A673 (cell line): ENCODE results near the gene HEYL. TPM values are rescaled to one million over a fixed set of nuclear protein-coding genes. Genes with fewer than 3 reads are reported as not detected.
"Not testable (repeated sequence)": the region's sequence is repeated elsewhere in the genome, so short reads cannot be mapped to it uniquely, and the experiment has no call there.

ENCODE experiments used
- BruUV-seq: library from RNA; stranded (reverse); fragments of 400-500 nt; replicated peaks from 2 replicates; lab custom pipeline; 2021; lab: Mats Ljungman, UMichigan
- CTCF ChIA-PET: fragments of 300-600 bp; sonication (Branson Sonifier 250); formaldehyde crosslinking; loops from one replicate; lab custom pipeline; 2022; ENCODE audit warnings: antibody characterized with exemption; lab: Charles Lee
- POLR2A ChIA-PET: fragments of 300-600 bp; sonication (Branson Sonifier 250); formaldehyde crosslinking; loops from one replicate; lab custom pipeline; 2022; ENCODE audit warnings: antibody characterized with exemption; ENCODE audit not compliant: low non-redundant PET; lab: Charles Lee
- DNase-seq: peaks from one replicate; pipeline ENCODE4 v3.0.0-alpha.2; 2015; ENCODE audit warnings: low spot score
- H3K27ac ChIP-seq: fragments of 200-600 bp; sonication (generic); 2 replicates; pipeline ENCODE4 v1.5.1; 2016; ENCODE audit warnings: mixed run types, low read depth, mild to moderate bottlenecking, mixed read lengths, antibody characterized with exemption, low read length; ENCODE audit not compliant: poor library complexity, severe bottlenecking
- H3K27me3 ChIP-seq: fragments of 200-600 bp; sonication (generic); replicated peaks from 2 replicates; pipeline ENCODE4 v1.6.1; 2017; ENCODE audit warnings: mixed run types, low read depth, mild to moderate bottlenecking, mixed read lengths, antibody characterized with exemption, low read length; ENCODE audit not compliant: insufficient read depth, poor library complexity
- H3K36me3 ChIP-seq: fragments of 200-600 bp; sonication (generic); 2 replicates; pipeline ENCODE4 v1.6.1; 2016; ENCODE audit warnings: mixed run types, mild to moderate bottlenecking, mixed read lengths, antibody characterized with exemption, low read length; ENCODE audit not compliant: insufficient read depth, poor library complexity, severe bottlenecking
- H3K4me1 ChIP-seq: fragments of 200-600 bp; sonication (generic); 2 replicates; pipeline ENCODE4 v1.6.1; 2017; ENCODE audit warnings: mixed run types, mild to moderate bottlenecking, mixed read lengths, antibody characterized with exemption, low read length; ENCODE audit not compliant: insufficient read depth, poor library complexity, severe bottlenecking
- H3K4me3 ChIP-seq: fragments of 200-600 bp; sonication (generic); 2 replicates; pipeline ENCODE4 v1.5.1; 2016; ENCODE audit warnings: low read depth, mixed run types, mild to moderate bottlenecking, mixed read lengths, low read length; ENCODE audit not compliant: poor library complexity, severe bottlenecking
- H3K9me3 ChIP-seq: fragments of 200-600 bp; sonication (generic); 2 replicates; pipeline ENCODE4 v1.6.1; 2016; ENCODE audit warnings: mixed run types, low read depth, mild to moderate bottlenecking, mixed read lengths, antibody characterized with exemption, low read length; ENCODE audit not compliant: poor library complexity, severe bottlenecking
- CTCF ChIP-seq: fragments of 300-800, 200-600 bp; sonication (generic); conservative IDR thresholded peaks from 2 replicates; pipeline ENCODE4 v1.5.1; 2017; ENCODE audit warnings: low read depth, mild to moderate bottlenecking, antibody characterized with exemption, low read length, moderate library complexity, mixed read lengths
- EZH2 ChIP-seq: fragments of 200-600 bp; sonication (generic); IDR thresholded peaks from 2 replicates; pipeline ENCODE4 v1.6.1; 2017; ENCODE audit warnings: borderline replicate concordance, low read depth, mild to moderate bottlenecking, mixed read lengths, antibody characterized with exemption, low read length; ENCODE audit not compliant: poor library complexity, severe bottlenecking
- intact Hi-C: fragments of 100-400 bp; cut with micrococcal nuclease; formaldehyde crosslinking; loops from one replicate; pipeline ENCODE4 v1.10.0; 2022; ENCODE audit not compliant: unreplicated experiment
- total RNA-seq: library from RNA; stranded (reverse); gene quantifications from 2 replicates; pipeline ENCODE4 v1.2.3, GENCODE V29; 2021

HEYL gene
- total RNA-seq, 1 experiment from 2014 or later, result 0.77 TPM

- intact Hi-C loops, result loop anchor here (2.0 to 10.0 kb wide), 2 partner anchors 111 to 185 kb away; no protein-coding TSS in a partner anchor
- Histone ChIP-seq H3K27me3 (no peaks in the 10 kb centered on the region), H3K4me1 (no peaks in the 10 kb centered on the region), H3K9me3 (no peaks in the 10 kb centered on the region), H3K36me3 (no peaks in the 10 kb centered on the region), H3K27ac (no peak overlapping the region), H3K4me3 (no peak overlapping the region)
- DNase-seq, result peak; percentile 69
- POLR2A ChIA-PET, result no interaction called here
- BruUV-seq, result no TSS peak
- TF ChIP-seq CTCF, result peak; percentile 94
- no peak for TF ChIP-seq EZH2
- CTCF ChIA-PET, result interaction anchor here (1.5 kb wide), 1 partner anchor 48 kb away, joined by 5 read pairs; no protein-coding TSS in a partner anchor
Observed at GRCh38 chr1:39609618-39610331, 29.7 kb downstream of the HEYL start.

GRCh38 chr1:39608921-39609320 is 30.5 kb downstream of the HEYL start:
- H3K4me1 ChIP-seq, result no peaks in the 10 kb centered on the region
- DNase-seq, result no peak
- H3K27me3 ChIP-seq, result no peaks in the 10 kb centered on the region
- intact Hi-C loops, result loop anchor here (2.0 to 10.0 kb wide), 2 partner anchors 112 to 186 kb away; no protein-coding TSS in a partner anchor
- no TSS peak for BruUV-seq
- no peak overlapping the region for H3K4me3 ChIP-seq
- ChIA-PET CTCF (interaction anchor here (0.5 to 1.5 kb wide), 2 partner anchors 49 to 111 kb away, joined by 3 to 5 read pairs; no protein-coding TSS in a partner anchor), POLR2A (no interaction called here)
- no peak for TF ChIP-seq EZH2
- no peak for TF ChIP-seq CTCF
- H3K27ac ChIP-seq, result no peak overlapping the region
- no peaks in the 10 kb centered on the region for H3K9me3 ChIP-seq
- H3K36me3 ChIP-seq, result no peaks in the 10 kb centered on the region

- CTCF ChIA-PET, result interaction anchor here (0.6 kb wide), 2 partner anchors 53 to 55 kb away, joined by 3 to 12 read pairs; no protein-coding TSS in a partner anchor
- H3K27me3 ChIP-seq, DNase-seq, H3K4me1 ChIP-seq, H3K9me3 ChIP-seq, BruUV-seq, POLR2A ChIA-PET, H3K36me3 ChIP-seq, H3K4me3 ChIP-seq, H3K27ac ChIP-seq: not testable (repeated sequence)
- intact Hi-C loops, result loop anchor here (10.0 kb wide), 1 partner anchor 191 kb away; no protein-coding TSS in a partner anchor
Observed at GRCh38 chr1:39603677-39604076, 35.8 kb downstream of the HEYL start.

GRCh38 chr1:39601667-39602255 is 37.7 kb downstream of the HEYL start:
- H3K27me3 ChIP-seq, H3K4me3 ChIP-seq, H3K9me3 ChIP-seq, H3K27ac ChIP-seq, DNase-seq, H3K4me1 ChIP-seq, POLR2A ChIA-PET, BruUV-seq, H3K36me3 ChIP-seq: not testable (repeated sequence)
- CTCF ChIA-PET, result interaction anchor here (0.6 kb wide), 1 partner anchor 25 kb away, joined by 7 read pairs; no protein-coding TSS in a partner anchor
- intact Hi-C loops, result loop anchor here (10.0 kb wide), 1 partner anchor 193 kb away; no protein-coding TSS in a partner anchor
